Iris pigment epithelial cell (primary cell): ENCODE results near the gene FAM3D.
"Not testable (repeated sequence)": the region's sequence is repeated elsewhere in the genome, so short reads cannot be mapped to it uniquely, and the experiment has no call there.

ENCODE experiments used
- DNase-seq: peaks from one replicate; pipeline ENCODE4 v3.0.0-alpha.2; 2011; ENCODE audit warnings: low read depth

FAM3D gene

GRCh38 chr3:58683466-58683865 is 16.9 kb upstream of the FAM3D start:
- DNase-seq: peak; percentile 73

GRCh38 chr3:58683001-58683458 is 16.5 kb upstream of the FAM3D start:
- no peak for DNase-seq

GRCh38 chr3:58681863-58682262 is 15.3 kb upstream of the FAM3D start:
- no peak for DNase-seq

- DNase-seq: no peak
Observed at GRCh38 chr3:58680879-58681525, 14.4 kb upstream of the FAM3D start.

DNA sequence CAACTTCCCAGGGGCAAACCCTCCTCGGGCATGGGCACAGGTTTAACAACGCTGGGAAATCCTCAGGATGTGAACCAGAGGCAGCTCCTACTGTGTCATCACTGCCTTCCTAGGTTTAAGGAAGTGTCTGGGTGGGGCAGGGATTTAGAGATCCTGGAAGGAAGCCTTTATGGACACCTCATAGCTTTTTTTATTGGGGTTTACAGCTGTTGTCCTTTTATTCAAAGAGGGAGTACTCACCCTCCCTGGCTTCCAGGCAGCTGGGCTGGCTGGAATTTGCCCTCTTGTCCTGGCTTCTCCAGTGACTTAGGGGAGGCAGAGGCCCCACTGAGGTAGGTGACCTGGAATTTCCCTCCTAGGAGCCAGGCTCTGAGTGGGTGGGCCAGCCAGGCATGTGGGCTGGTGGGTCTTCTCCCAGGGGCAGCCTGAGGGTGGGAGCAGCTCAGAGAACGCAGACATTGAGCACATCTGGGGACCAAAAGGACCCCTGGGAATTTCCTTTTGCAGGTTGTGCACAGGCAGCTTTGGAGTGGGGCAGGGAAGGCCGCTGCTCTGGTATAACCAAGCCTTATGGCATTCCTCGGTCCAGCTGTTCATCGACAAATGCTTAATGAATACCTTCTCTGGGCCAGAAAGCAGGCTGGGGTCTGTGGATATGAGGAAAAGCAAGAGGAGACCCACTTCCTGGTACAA is 13.5 kb upstream of the FAM3D start:
- DNase-seq: no peak

DNA sequence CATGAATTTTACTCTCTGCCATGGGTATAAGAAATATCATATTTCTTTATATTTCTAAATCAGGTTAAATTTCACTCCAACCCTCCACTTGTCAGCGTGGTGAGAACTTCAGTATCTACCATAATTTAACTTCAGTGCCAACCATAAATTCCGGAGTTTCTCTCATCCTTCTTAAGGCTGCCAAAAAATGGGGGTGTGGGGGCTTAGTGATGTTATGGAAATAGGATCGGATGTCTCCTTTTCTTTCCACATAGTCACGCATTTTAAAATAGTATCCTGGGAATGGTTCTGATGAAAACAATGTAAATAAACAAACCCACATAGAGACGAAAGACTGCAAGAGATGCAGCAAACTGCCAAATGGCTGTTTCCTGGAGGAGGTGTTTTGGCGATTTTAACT is 12.9 kb upstream of the FAM3D start:
- DNase-seq: peak; percentile 17

GRCh38 chr3:58678177-58678970 is 11.8 kb upstream of the FAM3D start:
- not testable (repeated sequence) for DNase-seq

- DNase-seq: no peak
Observed at GRCh38 chr3:58672880-58673279, 6.3 kb upstream of the FAM3D start.

DNA sequence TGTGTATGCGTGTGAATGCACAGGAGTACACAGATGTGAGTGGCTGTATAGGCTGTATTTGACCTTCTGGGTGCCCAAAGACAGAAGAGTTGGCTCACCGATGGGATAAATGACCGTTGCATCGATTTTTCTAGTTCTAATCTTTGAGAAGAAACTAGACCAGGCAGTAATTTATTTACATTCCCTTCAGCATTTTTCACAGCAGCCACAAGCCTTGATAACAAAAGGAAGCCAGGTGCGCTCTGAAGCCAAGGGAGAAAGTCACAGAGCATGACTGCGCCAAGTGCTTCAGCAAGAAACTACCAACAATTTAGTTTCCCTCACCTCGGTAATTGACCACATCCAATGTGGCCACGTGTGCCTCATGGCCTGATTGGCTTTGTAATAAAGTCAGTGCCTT is 5.9 kb upstream of the FAM3D start:
- no peak for DNase-seq

GRCh38 chr3:58670506-58671135 is 4.0 kb upstream of the FAM3D start:
- DNase-seq: no peak

DNA sequence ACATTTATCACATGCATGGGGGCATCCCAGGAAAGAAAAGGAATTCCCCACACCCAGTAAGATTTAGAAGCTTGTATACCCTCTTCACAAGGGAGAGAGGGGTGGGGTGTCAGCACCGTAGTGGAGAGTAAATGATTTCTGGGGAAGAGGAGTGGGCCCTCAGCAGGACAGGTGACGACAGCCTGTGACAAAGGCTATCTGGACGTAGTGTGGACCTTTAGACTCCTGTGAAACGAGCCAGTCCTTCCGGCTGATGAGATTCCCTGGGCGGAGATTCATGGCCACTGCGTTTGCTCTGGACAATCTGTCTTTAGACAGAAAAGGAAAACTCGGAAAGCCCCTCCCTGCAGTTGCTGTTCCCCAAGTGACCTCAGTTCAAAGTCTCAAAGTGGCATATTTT is 1.7 kb upstream of the FAM3D start:
- no peak for DNase-seq

DNA sequence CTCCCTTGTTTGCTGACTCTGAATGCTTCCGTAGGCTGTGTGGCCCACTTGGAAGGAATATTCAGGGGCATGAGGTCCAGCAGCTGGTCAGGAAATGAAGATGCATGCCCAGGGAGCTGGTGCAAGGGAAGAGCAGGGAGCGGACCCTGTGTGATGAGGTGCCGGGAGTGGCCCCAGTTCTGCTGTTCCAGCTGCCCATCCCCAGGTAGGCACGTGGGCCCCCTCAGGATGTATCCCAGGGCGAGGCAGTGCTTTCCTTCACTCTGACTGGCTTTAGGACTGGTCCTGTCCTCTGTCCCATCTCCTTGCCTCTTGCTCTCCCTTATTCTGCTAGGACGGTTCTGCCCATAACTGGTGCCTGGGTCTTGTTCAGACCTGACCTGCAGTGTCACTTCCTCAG is 1.1 kb upstream of the FAM3D start:
- DNase-seq: no peak

DNA sequence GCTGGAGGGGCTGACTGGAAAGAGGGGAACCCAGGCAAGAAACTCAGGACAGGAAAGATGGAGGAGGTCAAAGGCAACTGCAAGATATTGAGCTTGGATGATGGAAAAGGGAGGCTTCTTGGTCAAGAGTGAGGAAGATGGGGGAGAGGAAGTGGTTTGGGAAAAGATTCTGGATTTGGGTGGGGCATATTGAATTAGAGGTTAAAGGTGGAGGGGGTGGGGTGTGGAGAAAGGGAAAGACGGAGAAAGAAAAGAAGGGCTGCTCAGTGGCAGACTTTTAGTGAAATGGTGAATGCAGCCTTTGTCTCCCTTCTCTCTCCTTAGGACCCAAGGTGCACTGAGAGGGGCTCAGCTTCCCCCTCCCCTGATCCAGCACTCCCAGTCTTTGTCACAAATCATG is 655 bp upstream of the FAM3D start:
- no peak for DNase-seq

DNA sequence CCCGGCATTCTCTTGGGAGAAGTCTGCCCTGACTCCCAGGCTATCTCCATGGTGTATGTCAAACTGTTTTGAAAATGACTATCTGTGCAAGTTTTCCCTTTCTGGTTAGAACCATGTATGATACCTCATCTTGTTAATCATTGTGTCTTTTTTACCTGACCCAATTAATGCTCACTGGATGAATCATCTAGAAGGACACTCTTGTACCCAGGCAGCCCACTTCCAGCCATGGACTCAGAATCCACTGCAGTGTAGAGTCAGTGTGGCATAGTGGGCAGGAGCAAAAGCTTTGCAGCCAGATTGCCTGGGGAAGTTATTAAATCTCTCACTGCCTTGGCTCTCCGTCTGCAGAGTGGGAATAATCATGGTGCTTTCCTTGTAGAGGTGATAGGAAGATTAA is 1.2 kb downstream of the FAM3D start:
- DNase-seq: no peak

DNA sequence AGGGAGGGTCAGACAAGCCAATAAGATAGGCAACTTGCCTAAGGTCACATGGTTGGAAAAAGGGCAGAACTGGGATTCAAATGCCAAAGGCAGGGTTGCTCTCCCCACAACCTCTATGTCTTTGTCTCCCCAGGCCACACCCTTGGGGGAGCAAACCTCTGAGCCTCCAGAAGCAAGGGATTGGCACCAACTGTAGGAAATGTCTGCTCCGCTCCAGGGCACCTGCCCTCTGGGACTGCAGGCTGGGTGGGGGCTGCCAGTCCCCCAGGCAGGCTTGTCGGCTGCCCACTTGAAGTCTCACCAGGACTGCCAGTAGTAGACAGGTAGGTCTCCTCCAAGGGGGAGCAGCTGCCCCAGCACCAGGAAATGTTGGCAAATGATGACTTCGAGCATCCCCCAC is 2.0 kb downstream of the FAM3D start:
- DNase-seq: no peak

DNA sequence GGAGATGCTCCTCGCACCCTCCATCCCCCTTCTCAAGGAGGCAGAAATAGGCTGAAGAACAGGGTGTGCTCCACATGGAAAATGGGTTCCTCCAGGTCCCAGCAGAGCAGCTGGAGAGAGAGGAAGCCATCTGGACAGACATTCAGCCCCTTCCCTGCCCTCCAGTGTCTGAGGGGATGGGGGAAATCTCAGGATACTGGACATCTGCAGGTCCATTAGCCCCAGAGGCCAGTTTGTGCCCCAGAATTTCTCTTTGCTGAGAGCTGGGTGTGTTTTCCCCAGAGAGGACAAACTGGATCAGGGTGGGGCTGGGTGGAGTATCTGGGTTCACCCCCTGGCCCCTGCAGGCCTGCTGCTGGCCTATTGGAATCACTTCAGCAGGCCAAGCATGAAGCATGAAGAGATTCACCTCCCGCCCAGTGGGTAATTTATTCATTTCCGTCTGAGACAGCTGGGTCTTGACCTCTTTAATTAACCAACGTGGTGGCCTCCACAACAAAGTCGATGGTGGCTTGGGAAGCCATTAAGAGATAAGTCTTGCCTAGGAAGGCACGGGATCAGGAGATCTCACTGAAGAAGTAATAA is 4.6 kb downstream of the FAM3D start:
- no peak for DNase-seq

DNA sequence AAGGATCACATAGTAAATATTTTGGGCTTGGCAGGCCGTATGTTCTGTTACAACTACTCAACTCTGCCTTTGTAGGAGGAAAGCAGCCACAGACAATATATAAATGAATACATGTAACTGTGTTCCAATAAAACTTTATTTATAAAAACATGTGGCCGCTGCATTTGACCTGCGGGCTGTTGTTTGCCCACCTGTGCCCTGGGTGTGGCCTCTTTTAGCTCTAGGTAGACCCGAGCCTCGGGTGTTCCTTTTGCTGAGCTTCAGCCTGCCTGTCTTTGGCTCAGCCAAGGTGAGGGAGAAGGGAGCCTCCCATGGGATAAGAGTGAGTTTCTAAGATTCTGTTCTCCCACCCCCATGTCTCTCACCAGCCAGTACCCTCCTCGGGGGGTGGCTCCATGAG is 5.6 kb downstream of the FAM3D start:
- DNase-seq: no peak

GRCh38 chr3:58659051-58659675 is 7.4 kb downstream of the FAM3D start:
- DNase-seq: peak; percentile 54

DNA sequence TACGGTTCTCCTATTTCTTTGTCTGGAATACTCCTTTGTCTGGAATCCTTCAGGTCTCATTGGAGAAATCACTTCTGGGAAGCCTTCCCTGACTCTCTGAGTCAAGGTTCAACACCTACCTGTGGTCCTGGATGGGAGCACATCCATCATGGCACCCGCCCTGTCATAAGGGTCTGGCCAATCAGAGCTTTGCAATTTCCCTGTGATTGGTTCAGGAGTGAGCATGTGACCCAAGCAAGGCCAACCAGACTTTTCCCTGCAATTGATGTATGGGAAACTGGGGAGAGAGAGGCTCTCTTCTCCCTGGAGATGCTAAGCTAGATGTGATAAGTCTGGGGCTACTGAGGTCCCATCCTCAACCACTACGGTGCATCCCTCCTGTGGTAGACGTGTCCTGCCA is 8.1 kb downstream of the FAM3D start:
- peak; percentile 7 for DNase-seq

- no peak for DNase-seq
Observed at GRCh38 chr3:58657571-58658141, 8.9 kb downstream of the FAM3D start.

- DNase-seq: no peak
Observed at GRCh38 chr3:58657036-58657520, 9.5 kb downstream of the FAM3D start.
